ENCODE measurements around the gene GMPS. TPM values are rescaled to one million over a fixed set of nuclear protein-coding genes. Genes with fewer than 3 reads are reported as not detected.

Gene GMPS
- total RNA-seq, 1 donor from 2014 or later = 279 TPM

- no peaks in the 10 kb centered on the region for H3K79me2 ChIP-seq (ENCODE audit: low read depth)
- H3F3A ChIP-seq (ENCODE audit: low read depth) = peaks cover 2% of the 10 kb centered on the region
- no peak overlapping the region for H3K4me3 ChIP-seq
- DNase-seq (ENCODE audit: low spot score) = no peak
- H3K9ac ChIP-seq = no peak overlapping the region
- no peaks in the 10 kb centered on the region for H3K9me3 ChIP-seq (ENCODE audit: low read depth)
- Mint-ChIP-seq H3K9me3 (no peaks in the 10 kb centered on the region), H3K27me3 (ENCODE audit: insufficient read depth, low read depth) (peaks cover 3% of the 10 kb centered on the region), H3K4me1 (peaks cover 12% of the 10 kb centered on the region), H3K4me3 (no peak overlapping the region), H3K27ac (no peak overlapping the region), H3K36me3 (no peaks in the 10 kb centered on the region)
- TF ChIP-seq EZH2 (IDR thresholded peaks at IDR 0.05) = no peak
- no peak for TF ChIP-seq EZH2phosphoT487 (IDR thresholded peaks at IDR 0.05)
- TF ChIP-seq, protein P1, sequence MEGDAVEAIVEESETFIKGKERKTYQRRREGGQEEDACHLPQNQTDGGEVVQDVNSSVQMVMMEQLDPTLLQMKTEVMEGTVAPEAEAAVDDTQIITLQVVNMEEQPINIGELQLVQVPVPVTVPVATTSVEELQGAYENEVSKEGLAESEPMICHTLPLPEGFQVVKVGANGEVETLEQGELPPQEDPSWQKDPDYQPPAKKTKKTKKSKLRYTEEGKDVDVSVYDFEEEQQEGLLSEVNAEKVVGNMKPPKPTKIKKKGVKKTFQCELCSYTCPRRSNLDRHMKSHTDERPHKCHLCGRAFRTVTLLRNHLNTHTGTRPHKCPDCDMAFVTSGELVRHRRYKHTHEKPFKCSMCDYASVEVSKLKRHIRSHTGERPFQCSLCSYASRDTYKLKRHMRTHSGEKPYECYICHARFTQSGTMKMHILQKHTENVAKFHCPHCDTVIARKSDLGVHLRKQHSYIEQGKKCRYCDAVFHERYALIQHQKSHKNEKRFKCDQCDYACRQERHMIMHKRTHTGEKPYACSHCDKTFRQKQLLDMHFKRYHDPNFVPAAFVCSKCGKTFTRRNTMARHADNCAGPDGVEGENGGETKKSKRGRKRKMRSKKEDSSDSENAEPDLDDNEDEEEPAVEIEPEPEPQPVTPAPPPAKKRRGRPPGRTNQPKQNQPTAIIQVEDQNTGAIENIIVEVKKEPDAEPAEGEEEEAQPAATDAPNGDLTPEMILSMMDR (IDR thresholded peaks at IDR 0.05) = no peak
- no peaks in the 10 kb centered on the region for H4K20me1 ChIP-seq (ENCODE audit: low read depth)
- H3K4me1 ChIP-seq = peaks cover 8% of the 10 kb centered on the region
- H3K27me3 ChIP-seq = no peaks in the 10 kb centered on the region
- H3K4me2 ChIP-seq = no peak overlapping the region
- no peak overlapping the region for H3K27ac ChIP-seq
- H2AFZ ChIP-seq (replicated peaks) = no peak overlapping the region
- H3K36me3 ChIP-seq = no peaks in the 10 kb centered on the region
Measured at GRCh38 chr3:155991847-155992246, 121.4 kb downstream of the GMPS start.

Other genes starting within 250 kb of the GMPS start
- gene PLCH1, start 125.6 kb upstream of the GMPS start, total RNA-seq (ENCODE audit: low replicate concordance) = 28.8 and 32.0 TPM in 2 replicates
- gene C3orf33, start 64.4 kb upstream of the GMPS start, total RNA-seq (ENCODE audit: low replicate concordance) = 7.7 and 13.5 TPM in 2 replicates
- gene SLC33A1, start 16.2 kb upstream of the GMPS start, total RNA-seq (ENCODE audit: low replicate concordance) = 21.8 and 27.4 TPM in 2 replicates
- gene KCNAB1, start 249.9 kb downstream of the GMPS start, total RNA-seq (ENCODE audit: low replicate concordance) = 0.15 and 0.24 TPM in 2 replicates

All from neural progenitor cell (in vitro differentiated cells).